GM20431 (cell line): ENCODE data around the gene ZKSCAN5.
"Not testable (repeated sequence)": the region's sequence is repeated elsewhere in the genome, so short reads cannot be mapped to it uniquely, and the experiment has no call there.

ENCODE experiments used
- in situ Hi-C: fragments of 300-500 bp; cut with MseI, MboI; formaldehyde crosslinking; loops from one replicate; pipeline ENCODE4 v1.15.0; 2020; ENCODE audit warnings: low sequenced_read_pairs; ENCODE audit not compliant: unreplicated experiment

The ZKSCAN5 gene

GRCh38 chr7:99551334-99551733 lies 46.9 kb downstream of the ZKSCAN5 start:
- in situ Hi-C loops, result no loop called here

DNA sequence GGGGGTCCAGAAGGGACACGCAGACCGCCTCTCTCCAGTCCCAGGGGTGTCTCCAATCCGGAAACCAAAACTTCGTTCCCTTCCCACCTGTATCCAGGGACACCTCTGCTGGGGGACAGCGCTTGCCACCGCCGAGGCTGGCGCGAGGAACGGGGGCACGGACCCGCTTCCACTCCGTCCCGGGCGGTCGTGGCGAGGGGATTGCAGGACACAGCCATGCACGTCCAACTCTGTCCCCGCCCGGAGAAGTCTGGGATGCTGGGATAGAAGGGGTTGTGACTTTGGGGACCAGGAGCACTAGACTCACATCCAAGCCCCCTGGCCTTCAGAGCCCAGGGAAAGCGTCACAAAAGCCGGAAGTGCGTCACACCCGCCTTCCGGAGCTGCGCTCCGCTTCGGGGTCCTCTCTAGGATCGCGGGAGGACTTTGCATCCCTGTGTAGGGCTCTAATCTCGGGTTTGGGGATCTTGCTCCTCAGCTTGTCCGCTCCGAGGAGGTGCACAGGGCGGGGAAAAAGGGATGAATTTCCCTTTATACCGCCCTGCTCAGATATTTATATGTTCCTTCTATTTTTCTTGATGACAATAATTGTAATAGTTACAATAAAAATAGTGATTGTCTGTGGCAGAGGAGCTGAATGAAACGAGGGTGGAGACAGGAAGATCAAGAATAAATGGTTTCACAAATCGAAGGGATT lies 47.5 kb downstream of the ZKSCAN5 start, which contains the start of gene FAM200A:
FAM200A (minus strand) TSS at position 348 of the 697 bp plus-strand sequence. CDS start 3,707 bp downstream, outside the sequence.
- in situ Hi-C loops, result no loop called here

- in situ Hi-C loops, result no loop called here
Observed at GRCh38 chr7:99553039-99553438, 48.6 kb downstream of the ZKSCAN5 start.

DNA sequence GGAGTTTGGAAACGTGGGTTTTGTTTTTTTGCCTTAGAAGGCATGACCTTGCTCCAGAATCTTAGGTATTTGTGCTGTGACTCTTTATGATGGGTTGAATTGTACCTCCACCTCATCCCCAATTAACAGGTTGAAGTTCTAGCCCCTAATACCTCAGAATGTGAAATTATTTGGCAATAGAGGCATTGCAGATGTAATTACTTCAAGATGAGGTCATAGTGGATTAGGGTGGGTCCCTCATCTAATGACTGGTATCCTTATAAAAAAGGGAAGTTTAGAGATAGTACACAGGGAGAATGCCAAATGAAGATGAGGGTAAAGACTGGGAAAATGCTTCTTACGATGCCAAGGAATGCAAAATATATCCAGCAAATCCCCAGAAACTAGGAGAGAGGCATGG lies 50.5 kb downstream of the ZKSCAN5 start:
- in situ Hi-C loops, result no loop called here

DNA sequence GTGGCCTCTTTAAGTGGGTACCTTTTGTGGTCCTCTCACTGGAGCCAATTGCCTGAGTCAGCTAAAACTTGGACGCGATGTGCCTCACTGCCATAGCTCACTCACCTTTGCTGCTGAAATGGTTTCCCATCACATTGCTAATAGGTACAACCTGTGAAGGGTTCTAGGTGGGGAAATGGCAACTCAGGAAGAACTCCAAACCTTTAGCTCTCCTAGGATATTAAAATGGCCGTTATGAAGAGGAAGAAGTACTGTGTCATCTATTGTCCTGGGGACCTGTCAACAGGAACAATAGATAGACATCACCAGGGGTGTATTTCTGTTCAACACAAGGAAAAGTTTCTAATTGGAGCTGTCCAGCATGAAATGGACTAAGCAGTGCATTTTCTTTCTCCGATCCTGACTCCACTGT lies 52.7 kb downstream of the ZKSCAN5 start:
- in situ Hi-C loops, result no loop called here

DNA sequence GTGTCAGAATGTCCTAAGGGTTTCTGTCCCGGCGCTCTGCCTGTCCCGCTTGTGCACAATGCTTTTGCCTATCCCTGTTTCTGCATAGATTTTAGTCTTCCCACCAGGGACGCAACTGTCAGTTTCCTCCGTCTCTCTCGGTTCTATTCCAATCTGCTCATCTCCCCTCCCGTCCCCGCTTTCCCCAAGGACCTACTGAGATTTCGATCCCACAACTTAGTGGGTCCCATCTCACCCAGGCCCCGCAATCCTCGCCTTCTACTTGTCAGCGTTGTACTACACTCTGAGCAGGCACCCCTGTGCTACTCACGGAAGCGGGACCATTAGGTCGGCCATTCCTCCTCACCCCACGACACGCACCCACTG lies 53.5 kb downstream of the ZKSCAN5 start:
- in situ Hi-C loops, result no loop called here

GRCh38 chr7:99558306-99559174 lies 54.1 kb downstream of the ZKSCAN5 start, which contains the start of gene ZNF655:
Gene ZNF655 (plus strand): TSS chr7:99558642. CDS start chr7:99560560, 1,918 bp downstream.
- in situ Hi-C loops, result no loop called here

DNA sequence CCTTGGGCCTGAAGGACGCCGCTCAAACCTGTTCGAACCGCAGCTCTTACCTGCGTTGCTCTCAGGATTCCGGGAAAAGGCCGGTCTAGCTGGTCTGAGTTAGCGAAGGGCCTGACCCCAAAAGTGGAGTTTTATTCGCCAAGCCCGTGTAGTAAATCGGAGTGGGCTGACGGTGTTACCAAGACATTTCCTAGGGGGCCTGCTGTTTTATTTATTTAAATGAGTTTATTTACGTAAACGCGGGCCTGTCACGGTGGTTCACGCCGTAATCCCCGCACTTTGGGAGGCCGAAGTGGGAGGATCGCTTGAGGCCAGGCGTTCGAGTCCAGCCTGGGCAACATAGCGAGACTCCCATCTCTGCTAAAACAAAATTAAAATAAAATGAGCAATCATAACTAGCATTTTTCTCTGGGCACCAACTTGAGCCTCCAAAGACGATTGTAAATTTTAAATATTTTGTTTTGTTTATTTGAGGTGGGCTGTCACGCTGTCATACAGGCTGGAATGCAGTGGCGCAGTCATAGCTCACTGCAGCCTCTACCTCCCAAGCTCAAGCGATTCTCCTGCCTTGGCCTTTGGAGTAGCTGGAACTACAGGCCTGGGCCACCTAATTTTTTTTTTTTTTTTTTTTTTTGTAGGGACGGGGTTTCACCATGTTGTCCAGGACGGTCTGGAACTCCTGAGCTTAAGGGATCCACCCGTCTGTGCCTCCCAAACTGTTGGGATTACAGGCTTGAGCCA lies 54.9 kb downstream of the ZKSCAN5 start:
- in situ Hi-C loops, result no loop called here

GRCh38 chr7:99560834-99561736 lies 56.6 kb downstream of the ZKSCAN5 start:
- in situ Hi-C loops, result no loop called here

DNA sequence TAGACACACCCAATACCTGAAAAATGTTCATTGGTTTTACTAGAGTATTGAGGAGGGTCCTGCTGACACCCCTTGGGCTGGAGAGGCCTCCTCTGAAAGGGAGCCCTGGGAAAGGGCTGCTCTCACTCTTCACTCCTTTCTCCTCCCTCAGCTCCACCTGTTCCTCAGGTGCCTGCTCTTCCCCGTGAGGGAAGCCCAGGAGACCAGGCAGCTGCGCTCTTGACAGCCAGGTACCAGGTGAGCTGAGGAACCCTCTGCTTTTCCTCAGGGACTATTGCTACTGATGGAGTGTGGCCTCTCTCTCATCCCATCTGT lies 57.2 kb downstream of the ZKSCAN5 start:
- in situ Hi-C loops, result no loop called here

- in situ Hi-C loops, result no loop called here
Observed at GRCh38 chr7:99562114-99562784, 57.8 kb downstream of the ZKSCAN5 start.

GRCh38 chr7:99562832-99563231 lies 58.4 kb downstream of the ZKSCAN5 start:
- in situ Hi-C loops, result no loop called here

GRCh38 chr7:99563650-99564049 lies 59.2 kb downstream of the ZKSCAN5 start:
- in situ Hi-C loops, result no loop called here

DNA sequence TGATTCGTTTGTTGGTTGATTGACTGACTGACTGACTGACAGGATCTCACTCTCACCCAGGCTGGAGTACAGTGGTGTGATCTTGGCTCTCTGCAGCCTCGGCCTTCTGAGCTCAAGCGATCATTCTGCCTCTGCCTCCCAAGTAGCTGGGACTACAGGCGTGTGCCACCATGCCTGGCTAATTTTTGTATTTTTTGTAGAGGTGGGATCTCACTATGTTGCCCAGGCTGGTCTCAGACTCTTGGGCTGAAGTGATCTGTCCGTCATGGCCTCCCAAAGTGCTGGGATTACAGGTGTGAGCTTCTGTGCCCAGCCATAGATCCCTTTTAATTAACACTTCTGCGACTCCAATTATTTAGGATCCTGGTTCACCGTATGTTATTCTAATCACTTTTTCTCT lies 64.3 kb downstream of the ZKSCAN5 start:
- in situ Hi-C loops, result not testable (repeated sequence)

DNA sequence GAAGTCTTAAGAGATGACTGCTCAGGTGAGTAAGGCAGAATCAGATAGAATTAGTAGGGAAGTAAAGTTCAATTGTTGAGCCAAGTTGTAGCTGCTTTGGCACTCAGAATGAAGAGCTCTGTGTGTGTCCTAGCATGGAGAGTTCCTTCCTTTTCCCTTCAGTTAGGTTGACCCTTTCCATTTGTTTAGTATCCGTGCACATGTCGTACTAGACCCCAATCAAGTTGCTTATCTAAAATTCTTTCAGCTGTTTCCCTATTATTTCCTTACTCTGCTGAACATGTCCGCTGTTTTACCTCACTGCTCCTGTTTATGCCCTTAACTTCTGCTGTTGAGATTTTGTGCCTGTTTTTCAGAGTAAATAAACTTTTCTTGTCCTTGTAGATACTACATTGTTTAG lies 67.3 kb downstream of the ZKSCAN5 start:
- in situ Hi-C loops, result no loop called here

- in situ Hi-C loops, result no loop called here
Observed at GRCh38 chr7:99573257-99573656, 68.8 kb downstream of the ZKSCAN5 start.

- in situ Hi-C loops, result no loop called here
Observed at GRCh38 chr7:99576251-99576650, 71.8 kb downstream of the ZKSCAN5 start.

GRCh38 chr7:99579281-99579955 lies 75.0 kb downstream of the ZKSCAN5 start:
- in situ Hi-C loops, result no loop called here
